BJ (cell line): ENCODE results near the gene DUSP12. TPM values are rescaled to one million over a fixed set of nuclear protein-coding genes. Genes with fewer than 3 reads are reported as not detected.

ENCODE experiments used
- CTCF ChIA-PET: fragments of 350-600 bp; formaldehyde crosslinking; extraction: SDS; loops from one replicate; lab custom pipeline; 2021; ENCODE audit warnings: antibody characterized with exemption, inconsistent platforms; lab: Yijun Ruan, JAX
- POLR2A ChIA-PET: fragments of 300-600 bp; sonication (Branson Sonifier 250); formaldehyde crosslinking; extraction: SDS; loops from one replicate; lab custom pipeline; 2021; ENCODE audit warnings: antibody characterized with exemption; lab: Charles Lee
- DNase-seq: peaks from one replicate; pipeline ENCODE4 v3.0.0-alpha.2; 2011; ENCODE audit warnings: low read depth
- H3K27me3 ChIP-seq: 2 replicates; pipeline ENCODE4 v1.6.0; 2011; ENCODE audit warnings: low read length; ENCODE audit not compliant: control insufficient read depth, insufficient read depth
- H3K36me3 ChIP-seq: 2 replicates; pipeline ENCODE4 v1.5.1; 2011; ENCODE audit warnings: low read length; ENCODE audit not compliant: control insufficient read depth, insufficient read depth
- H3K4me3 ChIP-seq: 2 replicates; pipeline ENCODE4 v1.5.1; 2011; ENCODE audit warnings: low read depth, mild to moderate bottlenecking, control low read depth, low read length
- CTCF ChIP-seq: IDR thresholded peaks from 2 replicates; pipeline ENCODE4 v1.5.1; 2011; ENCODE audit warnings: low read depth, mild to moderate bottlenecking, control low read depth, inconsistent platforms, low read length, moderate library complexity; ENCODE audit not compliant: insufficient read depth
- polyA plus RNA-seq: library from polyadenylated mRNA; depleted of rRNA; stranded (reverse); fragments of >200 nt; gene quantifications from 2 replicates; pipeline ENCODE4 v1.2.3, GENCODE V29; 2011

The DUSP12 gene
- polyA plus RNA-seq, 1 experiment: 28.1 TPM

- Histone ChIP-seq H3K27me3 (no peaks in the 10 kb centered on the region), H3K4me3 (no peak within 1 kb of the TSS), H3K36me3 (no peaks in the 10 kb centered on the region)
- TF ChIP-seq CTCF: no peak
- POLR2A ChIA-PET: no interaction called here
- peak; percentile 87 for DNase-seq
- CTCF ChIA-PET: interaction anchor here (1.3 to 4.0 kb wide), 3 partner anchors 10 to 19 kb away, joined by 3 to 21 read pairs (median 4); no protein-coding TSS in a partner anchor
Measured at GRCh38 chr1:161706482-161707347, 42.9 kb upstream of the DUSP12 start, which contains the start of gene FCRLA. FCRLA (plus strand) TSS chr1:161707229; CDS start chr1:161707265, 36 bp downstream.

- H3K36me3 ChIP-seq: no peaks in the 10 kb centered on the region
- DNase-seq: no peak
- POLR2A ChIA-PET: no interaction called here
- H3K27me3 ChIP-seq: no peaks in the 10 kb centered on the region
- CTCF ChIA-PET: interaction anchor here (1.3 to 4.0 kb wide), 3 partner anchors 9 to 18 kb away, joined by 3 to 21 read pairs (median 4); no protein-coding TSS in a partner anchor
- TF ChIP-seq CTCF: no peak
- H3K4me3 ChIP-seq: no peak overlapping the region
Measured at GRCh38 chr1:161707503-161707902, 42.1 kb upstream of the DUSP12 start.

- Histone ChIP-seq H3K36me3 (no peaks in the 10 kb centered on the region), H3K4me3 (no peak overlapping the region), H3K27me3 (no peaks in the 10 kb centered on the region)
- ChIA-PET POLR2A (no interaction called here), CTCF (interaction anchor here (4.0 kb wide), 1 partner anchor 16 kb away, joined by 21 read pairs; no protein-coding TSS in a partner anchor)
- DNase-seq: no peak
- TF ChIP-seq CTCF: no peak
Measured at GRCh38 chr1:161709373-161709772, 40.2 kb upstream of the DUSP12 start.

GRCh38 chr1:161710560-161710959 lies 39.0 kb upstream of the DUSP12 start:
- Histone ChIP-seq H3K27me3 (no peaks in the 10 kb centered on the region), H3K36me3 (no peaks in the 10 kb centered on the region), H3K4me3 (no peak overlapping the region)
- ChIA-PET CTCF (no interaction called here), POLR2A (no interaction called here)
- TF ChIP-seq CTCF: no peak
- DNase-seq: no peak

GRCh38 chr1:161718559-161719324 lies 30.8 kb upstream of the DUSP12 start:
- POLR2A ChIA-PET: no interaction called here
- DNase-seq: no peak
- no peak overlapping the region for H3K4me3 ChIP-seq
- no peaks in the 10 kb centered on the region for H3K36me3 ChIP-seq
- no peaks in the 10 kb centered on the region for H3K27me3 ChIP-seq
- no peak for TF ChIP-seq CTCF
- CTCF ChIA-PET: no interaction called here
